GM21381 (cell line): ENCODE data around the gene MDP1.
"Not testable (repeated sequence)": the region's sequence is repeated elsewhere in the genome, so short reads cannot be mapped to it uniquely, and the experiment has no call there.

ENCODE experiments used
- ATAC-seq: cut with Tn5 transposase; IDR thresholded peaks from one replicate; pipeline ENCODE4 v1.9.1; 2021; ENCODE audit warnings: mild to moderate bottlenecking, moderate library complexity; ENCODE audit not compliant: unreplicated experiment

Gene MDP1

GRCh38 chr14:24202538-24202937 lies 13.3 kb downstream of the MDP1 start:
- ATAC-seq: not testable (repeated sequence)

GRCh38 chr14:24198814-24199524 lies 16.9 kb downstream of the MDP1 start:
- no peak for ATAC-seq

- no peak for ATAC-seq
Measured at GRCh38 chr14:24197056-24197450, 18.8 kb downstream of the MDP1 start.

GRCh38 chr14:24196071-24197055 lies 19.5 kb downstream of the MDP1 start:
- peak; percentile 19 for ATAC-seq

DNA sequence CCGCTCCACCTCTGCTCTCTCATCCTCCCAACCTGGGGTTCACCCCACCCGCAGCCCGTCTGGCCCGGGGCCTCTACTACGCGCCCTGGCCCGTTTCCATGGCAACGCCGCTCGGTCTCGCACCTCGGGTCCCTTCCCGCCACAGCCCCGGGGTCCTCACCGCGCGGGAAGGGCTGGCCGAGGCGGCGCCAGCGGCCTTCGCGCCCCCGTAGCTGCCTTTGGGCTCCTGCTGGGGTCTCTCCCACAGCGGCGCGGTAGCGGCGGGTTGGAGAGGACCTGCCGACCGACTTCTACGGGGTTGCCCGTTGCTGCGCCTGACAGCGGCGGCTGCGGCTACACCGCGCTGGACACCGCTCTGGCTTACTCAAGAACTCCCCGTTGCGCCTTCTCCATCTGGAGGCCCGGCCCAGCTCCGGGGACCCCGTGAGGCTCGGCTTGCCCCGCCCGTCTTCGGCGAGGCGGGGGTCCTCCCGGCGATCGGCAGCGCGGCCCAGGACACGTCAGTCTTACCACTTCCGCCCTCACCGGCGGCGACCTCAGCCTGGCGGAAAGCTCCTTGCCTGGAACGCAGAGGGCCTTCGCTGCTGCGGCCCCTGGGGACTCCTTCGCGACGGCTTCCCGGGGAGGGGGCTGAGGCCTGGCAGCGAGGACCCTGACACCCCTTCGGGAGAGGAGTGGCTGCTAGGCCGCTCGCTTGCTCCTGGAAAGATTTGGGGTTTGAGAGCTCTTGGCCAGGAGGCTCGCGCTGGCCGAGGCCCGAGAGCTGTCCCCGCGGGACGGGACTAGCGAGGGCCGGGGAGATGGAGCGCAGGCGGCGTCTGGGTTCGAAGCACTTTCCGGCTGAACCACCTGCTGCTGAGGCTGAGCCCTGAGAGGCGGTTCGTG lies 20.4 kb downstream of the MDP1 start, which contains the start of gene TM9SF1:
TSS of gene TM9SF1 (minus strand) at position 256 of the 885 bp plus-strand sequence. CDS start 422 bp downstream, outside the sequence.
- peak; percentile 85 for ATAC-seq

GRCh38 chr14:24194873-24195185 lies 21.0 kb downstream of the MDP1 start:
- no peak for ATAC-seq

DNA sequence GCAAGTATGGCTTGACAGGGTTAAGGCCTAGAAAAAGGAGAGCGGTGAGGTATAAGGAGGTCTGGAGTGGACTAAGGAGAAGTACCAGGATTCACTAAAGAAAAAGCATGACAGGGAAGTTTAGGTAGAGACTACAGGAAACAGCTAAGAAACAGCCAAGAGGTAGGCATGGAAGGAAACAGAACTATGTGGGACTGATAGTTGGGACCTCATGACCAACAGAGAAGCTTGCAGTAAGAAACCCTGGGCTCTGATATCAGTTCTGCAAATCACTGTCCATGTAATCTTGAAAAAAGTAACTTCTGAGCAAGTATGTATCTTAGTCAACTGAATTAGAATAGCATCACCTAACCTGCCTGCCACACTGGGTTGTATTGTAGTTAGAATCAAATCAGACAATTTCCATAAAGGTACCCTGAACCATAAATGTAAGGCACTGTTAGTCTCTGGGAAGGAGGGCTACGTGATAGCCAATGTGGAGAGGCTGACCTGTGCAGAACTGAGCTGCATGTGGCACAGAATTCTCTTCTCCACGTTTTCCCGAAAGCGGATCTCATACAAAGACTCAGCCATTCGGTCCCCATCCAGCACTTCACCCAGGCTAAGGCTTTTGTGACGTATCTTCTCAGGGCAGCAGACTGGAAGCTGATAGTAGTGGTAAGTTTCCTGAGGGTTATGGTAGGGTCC lies 21.5 kb downstream of the MDP1 start:
- ATAC-seq: no peak

- no peak for ATAC-seq
Measured at GRCh38 chr14:24192933-24193332, 22.9 kb downstream of the MDP1 start.

DNA sequence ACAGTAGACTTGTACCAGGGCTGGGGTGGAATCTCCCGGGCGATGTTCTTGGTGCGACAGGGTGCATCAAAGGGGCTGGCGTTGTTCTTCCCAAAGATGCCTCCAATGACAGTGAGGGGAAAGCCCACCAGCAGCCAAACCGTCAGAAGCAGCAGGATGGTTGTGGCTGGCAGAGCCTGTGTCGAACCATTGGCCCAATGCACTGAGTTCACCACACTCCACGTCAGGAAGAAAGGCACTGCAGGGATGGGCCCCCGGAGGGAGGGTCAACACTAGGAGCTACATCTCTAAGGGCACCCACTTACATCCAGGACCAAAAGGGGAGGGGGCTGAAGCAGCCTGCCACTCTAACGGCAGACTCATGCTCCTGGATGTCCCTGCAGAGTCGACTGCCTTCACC lies 25.4 kb downstream of the MDP1 start:
- ATAC-seq: no peak

DNA sequence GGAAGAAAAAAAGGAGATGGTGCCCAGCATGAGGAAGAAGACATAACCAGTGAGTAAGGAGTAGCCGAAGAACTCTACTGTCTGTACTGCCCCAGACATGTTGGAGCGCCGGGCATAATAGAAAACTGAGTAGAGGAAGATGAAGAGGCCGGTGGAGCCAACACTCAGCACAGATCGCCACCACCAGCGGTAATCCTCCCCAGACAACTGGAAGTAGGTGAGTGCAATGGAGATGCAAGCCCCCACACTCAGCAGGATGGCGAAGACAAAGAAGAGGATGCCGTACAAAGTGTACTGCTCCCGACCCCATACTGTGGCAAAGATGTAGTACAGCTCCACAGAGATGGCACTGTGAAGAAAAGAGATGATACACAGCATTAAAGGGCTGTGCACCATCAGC lies 26.4 kb downstream of the MDP1 start:
- ATAC-seq: no peak

GRCh38 chr14:24189059-24189375 lies 26.8 kb downstream of the MDP1 start:
- ATAC-seq: no peak

DNA sequence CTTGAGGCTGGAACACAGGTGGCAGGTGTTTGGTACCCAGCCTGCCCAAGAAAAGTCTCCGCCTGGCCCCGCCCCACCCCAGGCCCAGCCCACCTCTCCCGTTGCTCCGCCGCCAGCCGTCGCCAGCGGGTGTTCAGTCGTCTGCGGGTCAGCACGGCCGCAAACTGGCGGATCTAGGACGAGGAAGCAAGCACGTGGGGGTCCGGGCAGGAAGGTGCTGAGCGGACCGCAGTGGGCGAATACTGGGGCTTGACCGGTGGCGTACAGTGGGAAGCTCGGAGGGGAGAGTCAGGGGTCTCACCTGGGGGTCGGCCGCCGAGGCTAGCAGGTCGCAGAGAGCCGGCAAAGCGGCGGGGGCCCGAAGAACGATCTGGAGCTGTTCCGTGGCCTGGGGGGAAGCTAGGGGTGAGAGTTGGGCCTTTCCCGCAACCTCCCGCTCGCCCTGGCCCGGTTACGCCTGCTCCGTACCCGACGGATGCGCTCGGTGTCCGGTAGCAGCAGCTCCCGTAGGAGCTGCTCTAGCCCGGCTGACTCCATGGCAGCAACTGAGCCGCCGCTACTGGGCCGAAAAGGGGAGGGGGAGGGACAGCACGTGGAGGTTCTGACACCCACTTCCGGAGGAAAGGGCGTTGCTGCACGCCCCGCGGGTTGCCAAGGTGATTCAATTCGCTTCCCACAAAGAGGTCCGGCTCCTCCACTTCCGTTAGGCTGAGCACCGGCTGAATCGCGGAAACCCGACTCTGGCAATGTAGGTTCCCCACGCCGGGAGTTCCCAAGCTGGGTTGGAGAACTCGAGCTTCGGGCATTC lies 27.4 kb downstream of the MDP1 start, which contains the start of gene IPO4:
TSS of gene IPO4 (minus strand) at position 566 of the 808 bp plus-strand sequence. CDS start at position 537, 29 bp downstream.
- ATAC-seq: peak; percentile 88

- ATAC-seq: no peak
Measured at GRCh38 chr14:24187539-24187915, 28.3 kb downstream of the MDP1 start.

GRCh38 chr14:24186831-24187538 lies 28.9 kb downstream of the MDP1 start:
- ATAC-seq: no peak

GRCh38 chr14:24185741-24186140 lies 30.1 kb downstream of the MDP1 start:
- ATAC-seq: no peak

DNA sequence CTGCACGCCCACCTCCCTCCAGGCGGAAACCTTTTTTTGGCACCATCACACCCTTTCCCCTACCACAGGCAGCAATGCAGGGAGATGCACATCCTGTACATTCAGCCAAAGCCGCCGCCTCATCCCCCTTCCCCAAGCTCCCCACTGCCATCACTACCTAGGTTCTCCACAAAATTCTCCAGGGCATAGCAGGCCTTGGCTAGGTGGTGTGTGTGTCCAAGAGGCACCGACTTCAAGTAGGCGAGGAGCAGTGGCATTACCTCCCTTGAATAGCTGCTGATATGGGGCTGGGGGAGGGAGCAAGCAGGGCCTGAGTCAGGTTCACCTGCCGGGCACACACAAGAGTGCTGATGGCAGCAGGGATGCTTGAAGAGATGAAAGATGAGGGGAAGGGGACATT lies 30.8 kb downstream of the MDP1 start:
- ATAC-seq: no peak

- ATAC-seq: no peak
Measured at GRCh38 chr14:24184104-24184970, 31.5 kb downstream of the MDP1 start.

DNA sequence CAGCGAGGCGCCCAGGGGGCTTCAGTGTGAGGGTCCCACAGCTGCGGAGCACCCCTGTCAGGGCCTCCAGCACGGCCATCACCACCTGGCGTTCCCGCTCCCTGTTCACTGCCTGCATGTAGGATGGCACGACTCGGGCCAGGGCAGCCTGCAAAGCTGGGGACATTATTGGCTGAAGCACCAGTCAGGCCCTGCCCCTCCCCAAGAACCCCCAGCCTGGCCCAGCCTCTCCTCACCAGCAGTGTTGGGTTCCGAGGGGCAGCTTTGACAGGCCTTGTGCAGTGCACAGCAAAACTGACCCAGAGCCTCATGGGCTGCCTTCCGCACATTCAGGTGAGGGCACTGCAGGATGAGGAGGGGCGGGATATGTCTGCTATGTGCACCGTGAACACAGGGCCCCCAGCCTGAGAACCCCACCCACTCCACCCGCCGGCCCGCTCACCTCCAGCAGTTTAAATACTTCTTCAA lies 32.8 kb downstream of the MDP1 start:
- ATAC-seq: no peak
